ENCODE results near the gene AJUBA.
"Not testable (repeated sequence)": the region's sequence is repeated elsewhere in the genome, so short reads cannot be mapped to it uniquely, and the experiment has no call there.

The AJUBA gene

DNA sequence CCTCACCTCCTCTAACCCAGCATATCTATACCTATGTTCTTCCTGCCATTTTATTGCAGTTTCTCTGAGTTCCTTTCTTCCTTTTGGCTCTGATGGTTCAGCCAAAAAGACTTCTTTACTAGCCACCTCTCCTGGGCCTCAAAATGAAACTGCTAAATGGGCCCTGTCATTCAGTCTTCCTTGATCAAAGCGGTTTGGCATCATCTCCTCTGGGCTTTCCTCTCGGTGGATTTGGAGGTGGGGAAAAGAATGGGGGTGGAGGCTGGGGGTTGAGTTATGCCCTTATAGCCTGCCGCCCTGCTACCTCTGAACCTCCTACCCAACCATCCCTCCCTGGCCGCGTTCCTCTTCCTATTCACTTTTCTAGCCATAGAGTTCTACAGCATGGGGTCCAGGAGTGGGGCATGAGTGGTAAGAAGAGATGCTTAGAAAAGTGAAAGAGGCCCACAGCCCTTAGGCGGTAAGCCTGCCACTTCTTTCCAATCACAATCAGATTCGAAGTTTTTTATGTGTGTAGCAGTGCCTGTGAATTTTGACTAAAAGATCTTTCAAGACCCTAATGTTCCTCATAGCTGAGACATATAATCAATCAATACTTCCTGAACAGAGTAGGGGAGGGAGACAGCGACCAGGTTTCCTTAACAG, 2.5 kb downstream of the AJUBA start:
- no peak for DNase-seq (ENCODE audit: low read depth)

DNA sequence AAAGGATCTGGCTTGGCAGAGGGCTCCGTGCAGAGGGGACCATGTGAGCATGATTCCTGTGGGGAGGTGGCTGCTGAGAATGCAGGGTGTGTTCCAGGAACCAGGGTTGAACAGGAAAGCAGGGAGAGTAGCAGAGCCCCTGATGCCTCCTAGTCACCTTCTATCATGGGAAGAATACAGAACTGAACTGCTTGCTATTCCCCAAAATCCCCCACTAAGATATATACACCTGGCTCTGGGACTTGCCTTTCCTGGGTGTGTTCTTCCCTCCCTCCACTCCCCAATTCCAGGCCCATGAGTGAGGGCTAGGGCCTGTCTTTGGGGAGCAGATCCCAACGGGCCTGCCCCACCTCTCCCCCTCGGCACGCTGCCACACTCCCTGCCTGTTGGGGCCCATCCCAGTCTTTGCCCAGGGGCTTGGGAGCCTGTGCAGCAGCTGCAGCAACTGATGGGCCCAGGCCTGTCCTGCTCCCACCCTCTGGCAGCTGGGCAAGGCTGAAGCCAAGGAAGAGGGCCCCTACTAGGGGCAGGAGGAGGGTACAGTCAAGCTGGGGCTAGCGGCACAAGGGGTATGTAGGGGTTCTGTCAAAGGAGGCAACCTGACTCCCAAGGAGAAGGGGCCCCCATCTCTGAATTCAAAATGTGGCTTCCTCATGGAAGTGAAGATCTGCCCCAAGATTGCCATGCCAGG, 3.2 kb downstream of the AJUBA start:
- no peak for DNase-seq (ENCODE audit: low read depth)

DNA sequence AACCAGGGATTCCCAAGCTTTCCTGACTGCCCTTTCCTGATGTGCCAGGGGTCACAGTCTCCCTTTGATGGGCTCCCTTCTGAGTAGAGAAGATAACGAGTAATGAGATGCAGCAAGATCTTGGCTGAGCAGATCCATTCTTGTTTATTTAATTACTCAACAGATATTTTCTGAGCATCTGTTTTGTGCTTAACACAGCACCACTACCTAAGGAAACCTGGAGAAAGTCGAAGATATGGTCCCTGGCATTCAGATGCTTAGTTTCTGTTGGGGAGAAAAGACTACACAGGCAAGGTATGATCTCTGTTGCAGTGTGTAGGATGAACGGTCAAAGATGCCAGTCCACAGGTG, 3.9 kb downstream of the AJUBA start:
- DNase-seq (ENCODE audit: low read depth): no peak

DNA sequence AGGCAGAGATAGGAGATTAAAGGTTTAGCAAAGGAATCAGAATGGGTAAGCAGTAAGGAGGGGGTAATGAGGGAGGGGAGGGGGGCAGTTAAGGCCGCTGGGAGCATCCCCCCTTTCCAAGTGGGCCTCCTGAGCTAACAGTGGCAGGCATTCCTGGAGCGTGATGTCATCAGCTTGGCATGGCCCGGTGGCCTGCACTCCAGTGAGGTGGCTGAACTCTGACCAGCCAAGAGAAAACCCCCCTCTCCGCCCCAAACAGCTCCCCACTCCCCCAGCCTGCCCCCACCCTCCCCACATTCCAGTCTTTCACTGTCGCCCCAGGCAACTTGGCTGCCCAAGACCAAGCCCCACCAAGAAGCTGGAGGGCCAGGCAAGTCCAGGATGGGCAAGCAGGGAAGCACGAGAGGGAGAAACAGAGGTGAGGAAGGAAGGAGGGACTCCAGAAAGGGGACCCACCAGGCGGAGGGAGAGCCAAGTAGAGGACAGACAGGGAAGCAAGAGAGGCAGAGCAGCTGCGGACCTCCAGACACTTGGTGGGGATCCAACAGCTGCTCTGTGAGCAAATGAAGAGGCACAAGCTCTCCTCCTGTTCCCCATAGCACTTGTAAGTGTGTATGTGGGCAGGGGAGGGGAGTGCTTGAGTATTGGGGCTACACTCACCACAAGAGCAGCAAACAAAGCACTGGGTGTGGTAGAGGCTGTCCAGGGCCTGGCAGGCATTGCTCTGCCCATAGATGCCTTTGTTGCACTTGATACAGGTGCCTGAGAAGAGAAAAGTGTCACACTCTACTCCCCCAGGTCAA, 4.5 kb downstream of the AJUBA start:
- no peak for DNase-seq (ENCODE audit: low read depth)

DNA sequence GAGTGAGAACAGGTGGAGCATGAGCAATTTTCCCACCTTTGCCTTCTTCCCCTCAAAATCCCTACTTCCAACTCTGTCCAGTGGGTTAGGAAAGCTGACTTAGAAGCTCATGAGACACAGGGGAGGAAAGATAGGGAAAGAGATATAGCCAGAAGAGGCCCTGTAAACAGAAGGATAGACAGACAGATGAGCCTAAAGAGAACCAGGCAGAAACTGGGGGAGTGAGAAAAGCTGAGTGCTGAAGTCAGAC, 5.0 kb downstream of the AJUBA start:
- DNase-seq (ENCODE audit: low read depth): no peak

DNA sequence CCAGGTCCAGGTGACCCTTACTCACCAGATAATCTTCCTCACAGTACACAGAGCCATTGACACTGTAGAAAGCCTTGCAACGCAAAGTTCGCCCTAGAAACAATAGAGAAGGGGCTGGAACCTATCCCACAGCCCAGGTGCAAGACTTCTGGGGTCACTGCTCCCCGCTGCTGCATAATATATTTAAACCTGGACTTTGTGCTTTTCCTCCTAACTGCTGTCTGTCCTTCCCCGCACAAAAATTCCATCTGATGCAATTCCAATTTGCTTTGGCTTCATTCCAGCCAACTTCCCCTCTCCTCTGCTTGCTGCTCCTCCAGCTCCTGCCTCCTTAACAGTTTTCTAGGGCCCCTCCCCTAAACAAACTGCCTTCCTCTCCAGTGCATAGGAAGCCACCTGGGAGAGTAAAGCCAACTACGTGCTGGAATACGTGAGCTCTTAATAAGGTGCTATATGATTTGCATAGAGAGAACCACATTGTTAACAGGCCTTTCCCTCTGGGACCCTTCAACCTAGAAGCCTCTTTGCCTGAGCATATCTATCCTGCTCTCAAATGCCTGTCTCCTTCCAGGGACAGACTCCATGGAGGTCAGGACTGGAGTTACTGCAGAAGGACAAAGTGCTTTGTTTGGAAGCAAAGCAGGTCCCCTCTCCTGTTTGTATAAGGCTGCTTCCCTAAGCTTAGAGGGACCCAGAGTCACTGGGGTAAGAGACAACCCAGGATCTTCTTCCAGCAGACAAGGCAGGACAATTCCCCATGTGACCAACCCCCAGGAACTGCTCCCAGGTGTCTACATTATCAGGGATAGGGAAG, 5.5 kb downstream of the AJUBA start:
- no peak for DNase-seq (ENCODE audit: low read depth)

DNA sequence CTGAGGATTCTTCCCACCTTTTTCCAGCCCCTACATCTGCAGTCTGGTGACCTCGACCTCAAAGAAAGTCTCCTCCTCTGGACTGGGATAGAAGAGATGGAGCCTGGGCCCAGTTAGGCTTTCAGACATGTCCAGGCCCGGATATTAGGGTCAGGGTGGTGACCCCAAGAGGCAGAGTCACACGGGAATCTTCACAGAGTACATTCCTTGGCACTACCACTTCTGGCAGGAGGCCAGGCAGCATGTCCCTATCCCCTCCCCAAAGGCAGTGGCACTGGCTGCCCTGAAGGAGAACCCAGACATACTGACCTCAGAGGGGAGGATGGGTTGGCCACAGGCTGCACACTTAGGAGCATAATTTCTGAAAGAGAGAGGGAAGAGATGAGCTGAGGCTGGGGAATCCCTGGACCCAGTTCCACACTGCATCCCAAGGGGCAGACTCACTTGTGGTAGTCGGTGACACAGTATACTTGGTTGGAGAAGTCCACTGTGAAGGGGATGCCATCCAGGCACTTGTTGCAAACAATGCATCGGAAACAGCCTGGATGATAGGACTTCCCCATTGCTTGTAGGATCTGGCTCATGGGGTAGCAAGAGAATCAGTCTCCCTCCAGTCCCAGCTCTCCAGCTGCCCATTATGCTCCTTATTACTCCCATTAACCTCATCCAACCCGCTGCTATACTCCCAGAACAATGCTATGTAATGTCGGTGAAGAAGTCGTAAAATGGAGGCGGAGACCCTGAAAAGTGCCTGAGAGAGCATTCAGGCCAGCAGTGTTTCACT, 7.6 kb downstream of the AJUBA start:
- no peak for DNase-seq (ENCODE audit: low read depth)

DNA sequence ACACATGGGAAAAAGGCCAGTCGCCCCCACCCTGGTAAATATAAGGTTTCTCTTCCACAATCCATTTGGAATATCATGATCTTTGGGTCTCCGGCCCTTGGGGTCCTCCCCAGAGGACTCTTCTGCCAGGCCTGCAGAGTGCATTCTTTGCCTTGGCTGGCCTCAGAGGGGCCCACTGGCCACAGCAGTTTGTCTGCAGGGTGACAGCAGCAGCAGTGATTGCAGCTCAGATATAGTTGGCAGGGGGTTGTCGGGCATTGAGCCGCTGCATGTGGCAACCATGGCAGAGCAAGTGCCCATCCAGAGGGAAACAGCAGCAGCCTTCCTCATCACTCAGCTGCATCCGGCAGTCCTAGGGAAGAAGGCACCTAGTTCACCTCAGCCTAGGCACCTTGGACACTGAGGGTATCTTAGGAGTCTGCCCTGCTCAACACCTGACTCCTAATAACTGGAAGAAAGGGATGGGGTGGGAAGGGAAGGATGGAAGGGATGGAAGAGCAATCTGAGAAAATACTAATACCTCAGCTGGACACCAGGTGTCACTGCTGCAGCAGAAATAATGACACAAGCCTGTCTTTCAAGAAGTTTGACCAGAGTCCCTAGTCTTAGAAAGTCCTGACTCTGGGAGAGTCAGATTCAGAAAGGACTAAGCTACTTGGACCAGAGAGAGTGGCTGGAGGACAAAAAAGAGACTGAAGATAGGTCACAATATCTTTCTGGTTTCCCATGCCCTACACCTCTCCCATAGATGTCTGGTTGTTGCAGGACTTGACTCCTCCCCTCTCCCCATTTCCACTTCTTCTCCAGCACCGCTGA, 8.9 kb downstream of the AJUBA start:
- no peak for DNase-seq (ENCODE audit: low read depth)

DNA sequence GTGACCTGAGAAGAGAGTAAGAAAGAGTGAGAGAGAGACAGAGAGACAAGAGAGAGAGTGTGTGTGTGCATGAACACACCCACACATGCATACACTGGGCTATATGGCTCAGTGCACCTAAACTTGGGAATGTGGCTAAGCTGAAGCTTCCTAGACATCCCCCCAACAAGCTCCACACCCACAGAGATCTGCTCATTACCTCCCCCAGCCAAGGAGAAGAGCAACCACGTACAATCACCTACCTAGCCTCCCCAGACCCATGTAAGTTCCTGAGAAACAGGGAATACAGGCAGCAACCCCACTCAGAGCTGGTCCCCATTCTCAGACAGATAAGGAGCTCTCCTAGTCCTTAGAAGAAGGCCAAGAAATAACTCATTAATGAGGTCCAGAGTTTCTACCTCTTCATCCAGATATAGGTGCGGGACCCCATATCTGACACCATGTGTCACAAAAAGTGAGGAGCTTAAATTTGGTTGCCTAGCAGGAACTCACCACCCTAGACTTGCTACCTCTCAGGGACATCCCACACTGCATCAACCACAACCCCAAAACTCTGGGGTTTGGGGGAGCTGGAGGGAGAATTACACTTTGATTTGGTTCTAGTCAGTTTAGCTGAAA, 9.9 kb downstream of the AJUBA start:
- no peak for DNase-seq (ENCODE audit: low read depth)

DNA sequence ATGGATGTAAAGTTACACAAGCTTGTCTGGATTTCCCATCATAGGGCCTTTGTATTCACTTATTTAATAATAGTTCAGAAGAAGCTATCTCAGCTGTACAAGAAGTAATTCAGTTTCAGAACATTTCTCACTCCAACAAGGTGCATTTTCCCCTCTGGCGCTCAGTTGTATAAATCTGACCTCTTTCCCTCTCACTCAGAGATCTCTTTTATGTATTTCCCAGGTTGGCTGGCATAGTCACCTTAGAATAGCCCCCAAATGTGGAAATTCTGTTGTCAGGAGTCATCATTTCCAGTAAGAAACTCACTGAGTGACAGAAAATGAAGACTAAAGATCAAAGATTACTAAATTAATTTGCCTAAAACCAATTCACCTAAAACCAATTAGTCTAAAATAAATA, 11.2 kb downstream of the AJUBA start:
- no peak for DNase-seq (ENCODE audit: low read depth)

DNA sequence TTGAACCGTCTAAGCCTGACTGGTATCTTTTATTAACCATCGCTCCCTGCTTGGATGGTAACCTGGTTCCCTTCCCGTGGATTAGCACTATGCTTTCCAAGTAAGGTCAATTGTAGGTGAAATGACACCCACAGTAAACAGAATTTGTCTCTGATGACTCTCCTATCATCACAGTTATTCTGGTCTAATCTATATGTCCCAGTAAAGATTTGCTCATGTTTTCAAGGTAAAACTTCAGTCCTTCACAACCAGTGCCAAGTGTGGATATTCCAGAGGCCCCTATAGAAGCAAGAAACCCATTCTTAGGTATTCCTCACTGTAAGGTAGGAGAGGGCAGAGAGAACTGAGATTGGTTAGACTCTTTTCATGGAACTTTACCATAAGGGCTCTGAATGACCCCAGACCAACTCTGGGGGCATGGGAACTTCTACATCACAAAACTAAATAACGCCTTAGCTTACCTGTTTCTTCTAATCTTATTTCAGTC, 15.5 kb downstream of the AJUBA start:
- DNase-seq (ENCODE audit: low read depth): no peak

DNA sequence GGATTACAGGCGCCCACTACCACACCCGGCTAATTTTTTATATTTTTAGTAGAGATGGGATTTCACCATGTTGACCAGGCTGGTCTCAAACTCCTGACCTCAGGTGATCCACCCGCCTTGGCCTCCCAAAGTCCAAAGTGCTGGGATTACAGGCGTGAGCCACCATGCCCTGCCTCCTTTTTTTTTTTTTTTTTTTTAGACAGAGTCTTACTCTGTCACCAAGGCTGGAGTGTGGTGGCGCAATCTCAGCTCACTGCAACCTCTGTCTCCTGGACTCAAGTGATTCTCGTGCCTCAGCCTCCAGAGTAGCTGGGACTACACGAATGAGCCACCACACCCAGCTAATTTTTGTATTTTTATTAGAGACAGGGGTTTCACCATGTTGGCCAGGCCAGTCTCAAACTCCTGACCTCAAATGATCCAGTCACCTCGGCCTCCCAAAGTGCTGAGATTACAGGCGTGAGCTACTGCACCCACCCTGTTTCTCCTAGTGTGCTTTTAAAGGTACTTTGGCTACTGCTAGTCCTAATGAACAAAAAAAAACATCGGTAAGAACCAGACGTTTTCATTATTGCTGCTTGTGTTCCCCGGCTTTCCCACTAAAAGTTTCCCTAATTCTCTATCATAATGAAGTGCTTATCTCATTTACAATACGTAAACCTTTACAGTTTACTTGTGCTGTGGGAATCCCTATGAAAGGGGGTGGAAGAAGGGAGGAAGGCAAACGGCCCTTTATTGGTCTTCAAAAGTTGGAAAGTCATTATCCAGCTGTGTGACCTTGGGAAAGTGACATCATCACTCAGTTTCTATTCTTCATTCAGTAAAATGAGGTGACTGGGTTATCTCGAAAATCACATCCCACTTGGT, 16.2 kb downstream of the AJUBA start:
- not testable (repeated sequence) for DNase-seq (ENCODE audit: low read depth)

DNA sequence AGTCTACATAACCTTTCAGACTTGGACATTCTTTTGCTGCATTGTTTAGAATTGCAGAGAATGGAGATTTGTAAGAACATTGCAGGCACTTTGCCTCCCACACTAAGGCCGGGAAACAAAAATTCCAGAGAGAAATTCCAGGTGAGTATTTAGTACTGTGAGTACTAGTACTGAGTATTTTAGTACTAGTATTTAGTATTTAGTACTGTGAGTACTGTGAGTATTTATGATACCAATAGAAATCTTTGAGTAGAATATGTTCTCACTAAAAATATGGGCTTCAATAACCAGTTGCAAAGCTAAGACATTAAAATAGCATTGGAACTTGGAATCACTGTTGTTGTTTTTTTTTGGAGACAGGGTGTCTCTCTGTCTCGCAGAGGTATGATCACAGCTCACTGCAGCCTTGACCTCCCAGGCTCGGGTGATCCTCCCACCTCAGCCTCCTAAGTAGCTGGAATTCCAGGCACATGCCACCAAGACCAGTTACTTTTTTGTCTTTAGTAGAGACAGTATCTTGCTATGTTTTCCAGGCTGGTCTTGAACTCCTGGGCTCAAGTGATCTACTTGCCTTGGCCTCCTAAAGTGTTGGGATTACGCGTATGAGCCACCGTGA, 20.2 kb downstream of the AJUBA start:
- DNase-seq (ENCODE audit: low read depth): no peak

DNA sequence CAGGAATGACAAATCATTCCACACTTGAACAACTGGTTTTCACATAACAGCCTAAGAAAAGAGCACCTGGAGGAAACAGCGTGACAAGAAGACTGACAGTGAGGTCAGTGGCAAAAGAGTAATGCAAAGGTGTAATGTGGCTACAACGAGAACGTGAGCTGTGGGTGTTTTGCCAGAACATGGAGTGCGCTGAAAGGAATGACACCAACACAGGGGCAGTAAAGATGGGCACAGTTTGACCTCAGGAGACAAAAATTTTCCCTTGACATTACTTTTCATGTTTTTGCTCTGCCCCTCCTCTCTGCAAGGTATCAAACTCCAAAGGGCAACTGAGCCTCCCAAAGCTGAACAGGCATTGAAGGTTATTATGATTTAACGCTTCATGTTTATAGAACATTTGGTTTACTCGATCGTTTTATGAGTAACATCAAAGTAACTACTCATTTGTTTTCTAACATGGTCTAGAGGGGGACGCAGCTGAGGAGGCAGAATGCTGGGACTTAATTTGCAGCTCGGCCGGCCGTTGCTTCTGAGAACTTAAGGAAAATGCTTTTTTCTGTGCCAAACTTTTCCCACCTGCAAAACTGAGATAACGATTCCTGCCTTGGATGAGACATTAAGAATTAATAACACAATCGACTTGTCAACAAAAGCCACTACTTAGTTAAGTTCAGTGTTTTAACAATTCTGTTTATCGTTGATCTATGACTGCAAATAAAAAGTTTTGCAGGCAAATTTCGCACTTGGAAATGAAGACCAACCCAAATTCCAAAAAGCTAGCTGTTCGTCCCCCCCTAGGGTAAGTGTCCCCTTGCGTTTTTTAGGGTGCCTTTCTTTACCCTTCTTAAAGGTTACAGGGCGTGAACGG, 26.4 kb downstream of the AJUBA start:
- no peak for DNase-seq (ENCODE audit: low read depth)

DNA sequence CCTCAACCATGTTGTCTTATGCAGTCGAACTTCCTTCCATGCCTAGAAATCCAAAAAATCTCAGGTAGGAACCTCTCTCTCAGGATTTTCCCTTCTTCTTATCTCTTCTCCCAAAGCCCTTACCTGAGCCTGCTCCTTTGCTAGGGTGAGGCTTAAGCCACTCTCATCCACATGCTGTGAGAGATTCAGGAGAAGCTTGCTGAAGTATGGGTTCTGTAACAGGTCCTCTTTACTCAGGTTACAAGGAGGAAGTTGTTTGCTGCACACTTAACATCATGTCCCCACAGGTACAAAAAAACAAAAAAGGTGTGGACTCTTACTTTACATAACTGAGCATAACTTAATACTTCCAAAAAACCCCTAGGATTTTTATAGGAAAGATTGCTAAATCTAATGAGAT, 29.9 kb downstream of the AJUBA start:
- no peak for DNase-seq (ENCODE audit: low read depth)

DNA sequence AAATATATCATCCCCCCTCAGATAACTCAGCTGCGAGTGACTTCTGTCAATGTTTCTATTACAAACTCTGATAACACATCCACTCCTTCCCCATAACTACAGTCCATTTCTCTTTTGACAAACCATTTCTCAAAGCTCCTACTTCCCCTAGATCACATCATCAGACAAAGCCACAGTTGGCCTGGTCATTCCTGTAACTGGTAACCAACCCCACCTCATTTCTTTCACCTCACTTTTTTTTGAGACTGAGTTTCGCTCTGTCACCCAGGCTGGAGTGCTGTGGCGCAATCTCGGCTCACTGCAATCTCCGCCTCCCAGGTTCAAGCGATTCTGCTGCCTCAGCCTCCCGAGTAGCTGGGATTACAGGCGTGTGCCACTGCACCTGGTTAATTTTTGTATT, 30.6 kb downstream of the AJUBA start:
- DNase-seq (ENCODE audit: low read depth): not testable (repeated sequence)

DNA sequence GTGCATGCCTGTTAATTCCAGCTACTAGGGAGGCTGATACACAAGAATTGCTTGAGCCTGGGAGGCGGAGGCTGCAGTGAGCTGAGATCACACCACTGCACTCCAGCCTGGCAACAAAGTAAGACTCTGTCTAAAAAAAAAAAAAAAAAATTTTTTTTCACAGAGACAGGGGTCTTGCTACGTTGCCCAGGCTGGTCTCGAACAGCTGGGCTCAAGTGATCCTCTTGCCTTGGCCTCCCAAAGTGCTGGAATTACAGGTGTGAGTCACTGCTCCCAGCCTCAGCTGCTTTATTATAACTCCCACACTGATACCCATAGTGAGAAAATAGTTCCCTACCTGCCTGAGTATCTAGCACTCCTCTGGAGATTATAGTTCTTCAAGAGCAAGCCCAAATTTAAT, 36.7 kb downstream of the AJUBA start:
- no peak for DNase-seq (ENCODE audit: low read depth)

DNA sequence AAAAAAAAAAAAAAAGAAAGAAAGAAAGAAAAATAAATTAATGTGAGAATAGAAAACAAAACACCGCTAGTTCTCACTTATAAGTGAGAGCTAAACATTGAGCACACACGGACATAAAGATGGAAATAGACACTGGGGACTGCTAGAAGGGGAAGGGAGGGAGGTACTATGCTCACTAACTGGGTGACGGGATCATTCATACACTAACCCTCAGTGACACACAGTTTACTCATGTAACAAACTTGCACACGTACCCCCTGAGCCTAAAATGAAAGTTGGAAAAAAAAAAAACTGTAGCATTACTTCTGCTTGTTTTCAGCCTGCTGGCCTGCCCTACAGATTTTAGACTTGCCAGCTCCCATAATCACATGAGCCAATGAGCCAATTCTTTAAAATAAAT, 42.7 kb downstream of the AJUBA start:
- no peak for DNase-seq (ENCODE audit: low read depth)
